NB4 (cell line): Measurements from ENCODE around the gene UBL7.

Experiments
- DNase-seq: peaks from one replicate; pipeline ENCODE4 v3.0.0; 2010; ENCODE audit warnings: low read depth
- H3K4me3 ChIP-seq: one replicate; pipeline ENCODE4 v1.5.1; 2011; ENCODE audit warnings: mild to moderate bottlenecking, low read depth, low read length, moderate library complexity
- CTCF ChIP-seq: IDR thresholded peaks from one replicate; pipeline ENCODE4 v1.5.1; 2012; ENCODE audit warnings: low read depth, low read length
- MAX ChIP-seq: IDR thresholded peaks from 2 replicates; pipeline ENCODE4 v1.6.1; 2011; ENCODE audit warnings: low read depth, low read length
- MYC ChIP-seq: IDR thresholded peaks from 2 replicates; pipeline ENCODE4 v1.6.1; 2011; ENCODE audit warnings: low read depth, low read length
- POLR2A ChIP-seq: IDR thresholded peaks from 2 replicates; pipeline ENCODE4 v1.6.1; 2011; ENCODE audit warnings: mild to moderate bottlenecking; ENCODE audit not compliant: insufficient read length; ENCODE audit errors: extremely low read depth

UBL7 gene

GRCh38 chr15:74468341-74469032, 7.5 kb upstream of the UBL7 start:
- no peak for DNase-seq
- no peak overlapping the region for H3K4me3 ChIP-seq
- no peak for TF ChIP-seq POLR2A
- TF ChIP-seq CTCF, result no peak
- no peak for TF ChIP-seq MYC
- TF ChIP-seq MAX, result no peak

- no peak overlapping the region for H3K4me3 ChIP-seq
- no peak for DNase-seq
- TF ChIP-seq MAX, result no peak
- no peak for TF ChIP-seq CTCF
- no peak for TF ChIP-seq POLR2A
- no peak for TF ChIP-seq MYC
These were observed 5.6 kb upstream of the UBL7 start for GRCh38 chr15:74466570-74466969.

- no peak for DNase-seq
- H3K4me3 ChIP-seq, result no peak overlapping the region
- TF ChIP-seq POLR2A (no peak), CTCF (no peak), MAX (no peak), MYC (no peak)
These were observed 3.9 kb upstream of the UBL7 start for GRCh38 chr15:74464897-74465296.

- TF ChIP-seq POLR2A, result no peak
- TF ChIP-seq CTCF, result no peak
- no peak for TF ChIP-seq MYC
- TF ChIP-seq MAX, result no peak
- peak; percentile 60 for DNase-seq
- no peak overlapping the region for H3K4me3 ChIP-seq
These were observed 3.3 kb upstream of the UBL7 start for GRCh38 chr15:74464216-74464615.

- TF ChIP-seq MYC (no peak), POLR2A (no peak), CTCF (no peak), MAX (no peak)
- H3K4me3 ChIP-seq, result no peak overlapping the region
- no peak for DNase-seq
These were observed 2.7 kb upstream of the UBL7 start for GRCh38 chr15:74463634-74464033.
